C4-2B (cell line): ENCODE results near the gene PRKG1.

Source experiments
- CTCF ChIP-seq: fragments of 450-650 bp; conservative IDR thresholded peaks from 2 replicates; pipeline ENCODE4 v1.5.1; 2017; ENCODE audit warnings: mild to moderate bottlenecking
- ZFX ChIP-seq: fragments of 450-650 bp; IDR thresholded peaks from 2 replicates; pipeline ENCODE4 v1.6.1; 2017

- TF ChIP-seq CTCF: no peak
- no peak for TF ChIP-seq ZFX
These were observed 32.1 kb downstream of the PRKG1 start for GRCh38 chr10:51106311-51106945.
